Measurements from ENCODE around the gene PEAR1.
"Not testable (repeated sequence)": the region's sequence is repeated elsewhere in the genome, so short reads cannot be mapped to it uniquely, and the experiment has no call there.

The PEAR1 gene

DNA sequence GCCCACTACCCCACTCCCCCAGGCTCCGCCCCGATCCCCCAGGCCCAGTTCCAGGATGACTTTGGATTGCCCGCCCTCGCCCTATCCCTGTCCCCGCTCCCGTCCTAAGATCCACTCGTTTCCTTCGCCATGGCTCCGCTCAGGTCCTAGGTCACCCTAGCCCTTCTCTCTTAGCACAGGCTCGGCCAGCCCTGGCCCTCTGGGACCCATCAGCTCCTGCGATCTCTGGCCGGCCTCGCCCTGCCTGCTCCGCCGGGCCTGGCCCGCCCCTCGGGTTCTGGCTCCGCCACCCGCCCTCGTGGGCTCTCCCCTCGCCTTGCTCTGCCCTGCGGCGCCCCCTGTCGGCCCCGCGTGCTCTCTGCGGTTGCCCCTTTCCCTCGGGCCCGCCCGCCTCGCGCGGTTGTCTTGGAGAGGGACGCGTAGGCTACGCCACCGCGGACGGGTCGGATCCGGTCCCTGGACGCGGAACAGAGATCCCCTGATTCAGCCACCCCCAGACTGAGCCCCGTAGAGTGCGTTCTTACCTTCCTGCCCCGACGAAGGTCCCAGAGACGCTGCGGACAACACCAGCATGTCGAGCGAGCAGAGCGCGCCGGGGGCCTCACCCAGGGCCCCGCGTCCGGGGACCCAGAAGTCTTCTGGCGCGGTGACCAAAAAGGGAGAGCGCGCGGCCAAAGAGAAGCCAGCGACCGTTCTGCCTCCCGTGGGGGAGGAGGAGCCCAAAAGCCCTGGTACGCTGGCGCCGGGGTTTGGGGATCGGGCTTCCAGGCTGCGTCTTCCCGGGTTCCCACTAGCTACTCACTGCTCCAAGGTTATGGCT, 26.9 kb downstream of the PEAR1 start, which contains the start of gene LRRC71:
Gene LRRC71 (plus strand): TSS at position 400 of the 820 bp plus-strand sequence. CDS start 172 bp downstream, at position 572.
- peak; percentile 53 to 61 for DNase-seq (ENCODE audit: low read depth in 2 of 2)

DNA sequence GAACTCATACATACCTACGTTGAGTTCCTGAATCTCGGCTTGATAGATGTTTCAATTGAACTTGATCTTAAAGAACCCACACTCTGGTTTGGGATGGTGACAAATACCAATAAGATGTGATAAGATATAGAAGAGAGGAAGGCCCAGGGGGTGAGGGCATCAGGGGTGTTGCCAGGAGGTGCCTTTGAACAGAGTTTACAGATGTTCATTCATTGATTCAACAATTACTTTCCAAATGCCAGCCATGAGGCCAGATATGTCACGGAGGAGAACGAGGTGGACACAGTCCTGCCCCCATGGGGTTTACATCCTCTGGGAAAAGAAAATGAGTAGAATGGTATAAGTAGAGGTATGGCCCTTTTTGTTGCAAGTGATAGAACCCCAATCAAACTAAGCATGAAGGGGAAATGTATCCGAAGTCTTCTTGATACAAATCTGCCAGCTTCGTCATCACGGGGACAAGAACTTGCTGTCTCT, 27.6 kb downstream of the PEAR1 start:
- DNase-seq (ENCODE audit: low read depth in 2 of 2), result no peak

DNA sequence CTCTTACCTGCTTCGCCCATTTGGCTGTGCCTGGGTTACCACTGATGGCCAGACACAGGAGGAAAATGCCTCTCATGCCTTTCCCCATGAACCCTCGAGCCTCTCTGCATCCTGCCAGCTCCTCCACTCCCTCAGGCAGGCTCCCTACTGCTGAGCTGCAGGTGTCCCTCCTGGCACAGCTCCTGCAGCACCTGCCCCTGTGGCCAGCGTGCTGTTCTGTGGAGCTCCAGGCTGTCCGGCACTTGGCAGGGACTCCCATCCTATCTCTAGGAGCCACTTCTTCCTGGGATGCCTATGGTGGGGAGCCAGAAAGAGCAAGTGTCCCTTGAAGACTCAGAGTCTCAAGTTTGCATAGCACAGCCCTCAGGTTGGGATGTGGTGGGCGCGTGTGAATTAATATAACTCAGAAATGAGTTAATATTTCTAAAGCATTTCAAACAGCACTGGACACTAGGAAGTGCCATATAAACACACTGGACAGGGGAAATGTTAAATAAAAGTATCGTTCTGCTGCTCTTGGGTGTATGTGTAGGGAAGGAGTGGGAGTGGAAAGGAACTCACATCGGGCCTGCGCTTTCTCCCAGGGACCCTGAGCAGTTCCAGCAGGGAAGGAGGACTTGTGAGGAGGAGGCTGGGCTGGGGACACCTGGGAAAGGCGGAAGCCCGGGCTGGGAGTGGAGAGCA, 29.6 kb downstream of the PEAR1 start:
- no peak for DNase-seq (ENCODE audit: low read depth in 2 of 2)

DNA sequence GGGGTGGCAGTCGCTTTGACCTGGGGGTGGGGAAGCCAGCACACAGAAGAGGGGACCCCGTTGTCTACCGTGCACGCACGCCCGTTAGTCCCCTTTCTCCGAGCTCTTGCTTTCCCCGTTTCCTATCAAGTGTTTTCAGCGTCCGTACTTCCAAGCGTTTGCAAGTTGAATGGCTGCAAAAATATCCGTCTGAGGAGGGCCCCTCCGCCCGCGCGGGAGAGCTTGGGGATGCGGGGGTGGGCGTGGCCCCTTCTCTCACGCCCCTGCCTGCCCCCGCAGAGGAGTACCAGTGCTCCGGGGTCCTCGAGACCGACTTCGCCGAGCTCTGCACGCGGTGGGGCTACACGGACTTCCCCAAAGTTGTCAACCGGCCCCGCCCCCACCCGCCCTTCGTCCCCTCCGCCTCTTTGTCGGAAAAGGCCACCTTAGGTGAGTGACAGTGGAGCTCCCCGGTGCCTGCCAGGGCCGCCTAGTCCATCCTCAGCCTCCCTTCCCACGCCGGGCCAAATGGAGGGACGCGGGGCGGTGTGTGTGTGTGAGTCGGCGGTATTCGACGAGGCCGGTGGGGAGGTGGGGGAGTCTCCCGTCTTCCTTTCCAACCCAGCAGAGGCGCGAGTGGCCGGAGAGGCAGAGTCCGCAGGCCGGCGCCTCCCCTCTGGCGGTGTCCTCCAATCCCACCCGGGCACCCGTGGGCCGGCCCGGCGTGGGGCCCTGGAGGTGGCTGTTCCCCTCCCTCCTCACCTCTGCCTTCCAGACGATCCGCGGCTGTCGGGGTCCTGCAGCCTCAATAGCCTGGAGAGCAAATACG, 30.4 kb downstream of the PEAR1 start:
- no peak for DNase-seq (ENCODE audit: low read depth in 2 of 2)

DNA sequence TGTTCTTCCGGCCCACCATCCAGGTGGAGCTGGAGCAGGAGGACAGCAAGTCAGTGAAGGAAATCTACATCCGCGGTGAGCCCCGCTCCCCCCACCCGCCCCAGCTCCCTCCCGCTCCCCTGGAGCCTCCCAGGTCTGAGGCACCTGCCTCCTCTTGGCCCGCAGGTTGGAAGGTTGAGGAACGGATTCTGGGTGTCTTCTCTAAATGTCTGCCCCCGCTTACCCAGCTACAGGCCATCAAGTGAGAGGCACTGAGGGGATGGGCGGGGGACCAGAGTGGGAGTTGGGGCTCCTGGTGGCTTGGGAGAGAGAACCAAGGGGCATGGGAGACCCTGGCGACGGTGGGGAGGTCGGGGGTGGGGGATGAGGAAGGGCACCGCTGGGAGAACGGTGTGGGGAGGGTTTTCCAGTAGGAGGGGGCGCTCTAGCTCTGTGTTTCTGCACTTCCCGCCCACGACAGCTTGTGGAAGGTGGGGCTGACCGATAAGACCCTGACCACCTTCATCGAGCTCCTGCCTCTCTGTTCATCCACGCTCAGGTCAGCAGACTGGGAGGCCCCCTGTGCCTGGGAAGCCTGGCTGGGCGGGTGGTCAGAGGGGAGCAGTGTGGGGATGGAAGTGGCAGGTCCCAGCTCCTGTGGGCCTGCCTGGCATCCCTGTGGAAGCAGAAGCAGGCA, 31.1 kb downstream of the PEAR1 start:
- DNase-seq (ENCODE audit: low read depth in 2 of 2), result no peak

DNA sequence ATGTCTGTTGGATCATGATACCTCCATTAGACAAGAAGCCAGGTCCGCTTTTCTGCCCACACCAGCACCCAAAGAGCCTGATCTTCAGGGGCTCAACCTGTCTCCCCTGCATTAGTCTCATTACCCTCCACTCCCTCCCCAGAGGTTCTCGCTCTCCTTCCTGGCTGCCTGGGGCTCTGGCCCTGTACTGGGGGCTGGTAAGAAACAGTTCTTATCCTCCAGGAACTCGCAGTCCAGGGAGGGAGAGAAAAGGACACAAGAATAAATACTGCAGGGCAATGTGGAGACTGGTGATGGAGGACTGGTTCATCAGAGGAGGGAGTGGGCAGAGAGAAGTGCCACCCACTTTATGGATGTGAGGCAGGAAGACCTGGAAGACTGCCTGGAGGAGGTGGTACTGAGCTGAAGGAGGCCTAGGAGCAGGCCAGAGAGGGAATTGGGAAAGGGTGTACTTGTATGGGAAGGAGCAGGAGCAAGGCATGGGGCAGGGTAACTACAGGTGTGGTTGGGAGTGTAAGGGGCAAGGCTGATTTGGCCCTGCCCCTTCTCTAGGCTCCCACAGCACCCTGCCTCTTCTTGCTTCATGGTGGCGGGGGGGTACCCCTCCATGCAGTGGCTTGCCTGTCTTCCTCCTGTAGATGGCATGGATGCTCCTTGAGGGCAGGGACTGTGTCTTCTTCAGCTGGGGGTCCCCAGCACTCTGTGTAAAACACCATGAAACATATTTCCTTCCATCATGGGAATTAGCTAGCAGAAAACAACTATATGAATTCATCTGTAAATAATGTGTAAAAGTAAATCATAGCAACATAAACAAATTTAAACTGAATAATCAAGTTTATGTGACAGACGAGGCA, 31.9 kb downstream of the PEAR1 start:
- no peak for DNase-seq (ENCODE audit: low read depth in 2 of 2)

DNA sequence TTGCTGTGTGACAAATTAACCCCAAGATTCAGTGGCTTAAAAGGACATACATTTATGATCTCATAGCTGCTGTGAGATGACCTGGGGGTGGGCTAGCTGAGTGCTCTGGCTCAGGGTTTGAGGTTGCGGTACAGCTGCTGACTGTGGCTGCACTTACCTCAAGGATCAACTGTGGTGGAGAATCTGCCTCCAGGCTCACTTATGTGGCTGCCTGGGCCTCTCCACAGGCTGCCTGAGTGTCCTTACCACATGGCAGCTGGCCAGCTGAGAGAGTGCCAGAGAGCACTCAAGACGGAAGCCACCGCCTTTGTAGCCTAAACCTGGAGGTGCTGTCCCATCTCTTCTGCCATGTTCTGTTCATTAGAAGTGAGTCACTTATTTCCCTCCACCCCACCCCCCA, 32.7 kb downstream of the PEAR1 start:
- DNase-seq (ENCODE audit: low read depth in 2 of 2), result peak in 1 of 2 donors; percentile 25

DNA sequence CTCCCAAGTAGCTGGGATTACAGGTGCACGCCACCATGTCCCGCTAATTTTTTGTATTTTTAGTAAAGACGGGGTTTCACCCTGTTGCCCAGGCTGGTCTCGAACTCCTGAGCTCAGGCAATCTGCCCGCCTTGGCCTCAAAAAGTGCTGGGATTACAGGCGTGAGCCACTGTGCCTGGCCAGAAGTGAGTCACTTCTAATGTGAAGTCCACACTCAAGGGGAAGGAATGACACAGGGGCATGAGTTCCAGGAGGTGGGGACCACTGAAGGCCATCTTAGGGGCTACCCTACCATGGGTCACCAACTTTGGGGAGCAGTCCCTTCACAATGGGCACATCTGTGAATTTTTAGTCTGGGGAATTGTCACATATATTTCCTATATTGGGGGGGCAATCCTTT, 33.2 kb downstream of the PEAR1 start:
- not testable (repeated sequence) for DNase-seq (ENCODE audit: low read depth in 2 of 2)

DNA sequence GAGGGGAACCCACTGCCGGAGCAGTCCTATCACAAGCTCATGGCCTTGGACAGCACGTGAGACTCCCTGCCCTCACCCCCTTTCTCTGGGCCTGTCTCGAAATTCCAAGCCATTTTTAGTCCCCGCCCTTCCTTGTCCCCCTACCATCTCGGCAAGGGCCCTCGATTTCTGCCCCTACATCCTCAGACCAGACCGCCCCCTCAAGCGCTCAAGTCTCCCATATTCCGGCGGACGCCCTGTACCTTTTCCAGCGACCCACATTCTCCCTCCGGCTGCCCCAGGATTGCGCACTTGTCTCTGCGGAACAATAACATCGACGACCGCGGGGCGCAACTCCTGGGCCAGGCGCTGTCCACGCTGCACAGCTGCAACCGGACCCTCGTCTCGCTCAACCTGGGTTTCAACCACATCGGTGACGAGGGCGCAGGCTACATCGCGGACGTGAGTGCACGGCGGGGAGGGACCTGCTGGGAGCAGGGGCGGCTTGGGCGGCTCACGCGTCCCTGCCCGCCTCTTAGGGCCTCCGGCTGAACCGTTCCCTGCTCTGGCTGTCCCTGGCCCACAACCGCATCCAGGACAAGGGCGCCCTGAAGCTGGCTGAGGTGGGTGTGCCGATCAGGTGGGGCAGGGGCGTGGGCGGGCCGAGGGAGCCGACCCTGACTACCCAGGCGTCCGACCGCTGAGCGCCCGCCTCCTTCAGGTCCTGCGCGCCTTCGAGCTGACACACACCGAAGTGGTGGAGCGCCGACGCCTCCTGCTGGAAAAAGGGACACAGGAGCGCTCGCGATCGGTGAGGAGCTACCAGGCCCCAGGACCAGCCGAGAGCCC, 33.9 kb downstream of the PEAR1 start:
- DNase-seq (ENCODE audit: low read depth in 2 of 2), result peak; percentile 43 to 68

DNA sequence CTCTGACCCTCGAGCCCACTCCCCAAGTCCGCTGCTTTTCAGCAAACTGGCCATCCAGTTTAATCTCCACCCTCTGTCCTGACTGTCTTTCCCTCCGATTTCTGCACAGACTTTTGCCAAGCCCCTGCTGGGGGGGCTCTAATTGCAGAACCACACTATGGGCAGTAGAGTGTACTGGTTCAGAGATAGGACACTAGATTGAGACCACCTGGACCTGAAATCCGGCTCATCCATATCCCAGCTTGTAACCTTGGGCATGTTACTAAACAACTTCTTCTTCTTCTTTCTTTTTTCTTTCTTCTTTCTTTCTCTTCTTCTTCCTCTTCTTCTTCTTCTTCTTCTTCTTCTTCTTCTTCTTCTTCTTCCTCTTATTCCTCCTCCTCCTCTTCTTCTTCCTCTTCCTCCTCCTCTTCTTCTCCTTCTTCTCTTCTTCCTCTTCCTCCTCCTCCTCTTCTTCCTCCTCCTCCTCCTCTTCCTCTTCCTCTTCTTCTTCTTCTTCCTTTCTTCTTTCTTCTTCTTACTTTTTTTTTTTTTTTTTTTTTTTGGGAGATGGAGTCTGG, 34.6 kb downstream of the PEAR1 start:
- DNase-seq (ENCODE audit: low read depth in 2 of 2), result no peak

DNA sequence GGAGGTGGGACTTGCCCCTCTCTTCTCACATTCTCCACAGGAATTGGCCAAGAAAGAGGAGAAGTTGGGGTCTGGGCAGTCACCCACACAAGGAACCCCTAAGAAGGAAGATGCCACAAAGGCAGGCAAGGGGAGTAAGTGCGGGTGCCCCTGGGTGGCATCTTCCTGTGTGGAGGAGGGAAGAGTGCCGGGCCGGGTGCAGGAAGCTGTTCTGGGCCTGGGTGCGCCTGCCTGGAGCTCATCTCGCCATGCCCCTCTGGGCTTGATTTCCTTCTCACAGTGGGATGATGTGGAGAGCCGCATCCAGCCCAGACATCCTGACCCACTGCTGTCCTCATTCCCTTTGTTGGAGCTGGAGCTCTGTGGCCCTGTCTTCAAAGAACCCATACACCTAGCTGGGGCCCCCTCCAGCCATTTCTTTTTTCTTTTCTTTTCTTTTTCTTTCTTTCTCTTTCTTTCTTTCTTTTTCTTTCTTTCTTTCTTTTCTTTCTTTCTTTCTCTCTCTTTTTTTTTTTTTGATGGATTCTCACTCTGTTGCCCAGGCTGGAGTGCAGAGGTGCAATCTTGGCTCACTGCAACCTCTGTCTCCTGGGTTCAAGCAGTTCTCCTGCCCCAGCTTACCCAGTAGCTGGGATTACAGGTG, 36.2 kb downstream of the PEAR1 start:
- DNase-seq (ENCODE audit: low read depth in 2 of 2), result no peak

DNA sequence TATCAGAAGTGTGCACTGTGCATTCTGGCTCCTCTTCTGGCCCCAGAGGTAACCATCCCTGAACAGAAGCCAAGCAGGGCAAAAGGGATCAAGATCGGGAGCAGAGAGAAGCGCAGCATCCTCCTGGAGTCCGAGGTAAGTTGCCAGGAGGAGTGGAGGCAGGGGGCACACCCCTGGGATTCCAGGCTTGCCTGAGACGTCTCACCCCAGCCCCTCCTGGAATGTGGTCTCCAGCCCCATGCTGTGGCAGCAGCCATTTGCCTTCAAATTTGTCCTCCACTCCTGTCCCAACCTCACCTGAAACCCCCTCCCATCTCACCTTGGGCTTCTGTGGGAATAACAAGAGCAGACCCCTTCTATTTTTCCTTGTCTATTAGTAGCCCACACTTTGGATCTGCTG, 37.0 kb downstream of the PEAR1 start:
- DNase-seq (ENCODE audit: low read depth in 2 of 2), result no peak

DNA sequence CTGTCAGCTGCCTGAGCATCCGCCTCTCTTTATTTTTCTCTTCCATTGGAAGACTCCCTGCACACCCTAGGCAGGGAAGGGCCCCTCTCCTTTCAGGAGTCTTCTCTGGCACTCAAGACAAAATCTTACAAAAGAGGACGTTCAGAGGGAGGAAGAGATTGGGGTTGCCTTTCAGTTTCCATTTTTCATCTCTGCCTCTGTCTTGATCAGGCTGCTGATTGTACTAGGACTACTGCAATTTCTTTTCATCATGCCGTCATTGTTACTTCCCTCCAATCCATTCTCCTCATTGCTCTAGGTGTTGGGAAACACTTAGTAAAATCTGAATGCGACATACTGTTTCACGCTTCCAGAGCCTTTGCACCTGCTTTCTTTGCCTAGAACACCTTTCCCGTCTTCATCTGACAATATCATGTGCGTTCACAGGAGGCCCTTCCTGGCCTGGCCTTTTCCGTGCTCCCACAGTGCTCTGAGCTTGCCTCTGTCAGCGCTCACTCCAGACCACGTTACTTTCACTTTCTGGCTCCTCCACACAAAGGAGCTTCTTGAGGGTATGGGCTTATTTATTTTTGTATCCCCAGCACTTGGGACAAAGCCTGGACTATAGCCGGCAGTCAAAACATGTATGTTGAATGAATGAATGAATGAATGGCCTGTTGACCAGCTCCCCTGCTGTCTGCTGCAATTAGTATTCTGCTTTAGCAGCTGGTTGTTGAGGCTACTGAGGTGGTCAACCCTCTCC, 37.9 kb downstream of the PEAR1 start:
- DNase-seq (ENCODE audit: low read depth in 2 of 2), result no peak

DNA sequence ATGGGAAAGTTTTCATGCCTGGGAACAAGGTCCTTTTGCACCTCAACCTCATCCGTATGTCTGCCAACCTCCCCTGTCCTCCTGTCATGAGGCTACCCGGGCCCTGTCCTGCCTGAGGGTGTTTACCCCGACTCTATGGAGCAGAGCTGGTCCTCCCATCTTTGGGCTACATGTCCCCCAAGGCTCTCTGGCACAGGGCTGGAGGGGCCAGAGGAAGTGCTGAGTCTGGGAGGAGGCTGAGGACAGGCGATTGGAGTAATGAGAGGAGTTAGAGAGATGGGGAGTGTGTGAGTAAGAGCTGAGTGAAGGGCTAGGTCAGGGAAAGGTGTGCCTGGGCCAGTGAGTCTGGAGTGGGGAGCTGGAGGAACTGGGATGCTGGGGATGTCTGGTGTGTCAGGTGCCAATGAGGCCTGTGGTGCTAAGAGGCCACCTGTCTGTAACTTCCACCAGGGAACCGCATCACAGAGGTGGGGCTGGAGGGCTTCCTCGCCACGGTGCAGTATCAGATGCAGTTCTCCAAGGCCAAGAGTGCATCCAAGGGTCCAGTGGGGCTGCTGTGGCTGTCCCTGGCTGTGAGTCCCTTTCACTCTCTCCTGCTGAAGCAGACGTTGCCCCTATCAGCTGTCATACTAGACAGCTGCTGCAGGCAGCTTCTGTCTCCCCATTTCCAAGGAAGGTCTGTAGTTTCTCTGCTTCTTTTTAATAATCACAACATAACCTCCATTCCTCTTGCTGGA, 38.6 kb downstream of the PEAR1 start:
- no peak for DNase-seq (ENCODE audit: low read depth in 2 of 2)

DNA sequence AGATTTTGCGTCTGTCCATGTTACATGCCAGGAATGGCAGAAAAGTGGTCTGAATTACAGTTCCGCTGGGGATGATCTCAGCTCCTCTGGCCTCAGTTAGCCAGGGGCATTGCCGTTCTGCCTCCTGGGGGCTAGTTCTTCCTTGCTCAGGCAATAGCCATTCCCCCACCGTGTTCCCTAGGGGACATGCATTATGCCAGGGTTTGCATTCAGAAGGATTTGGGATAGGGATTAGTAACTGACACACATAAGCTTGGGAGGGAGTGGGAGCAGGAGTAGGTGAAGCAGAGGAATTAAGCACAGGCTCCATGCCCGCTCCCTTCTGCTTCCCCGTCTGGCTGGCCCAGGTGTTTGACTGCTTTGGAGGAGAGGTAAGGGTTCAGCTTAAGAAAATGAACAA, 39.6 kb downstream of the PEAR1 start:
- no peak for DNase-seq (ENCODE audit: low read depth in 2 of 2)

DNA sequence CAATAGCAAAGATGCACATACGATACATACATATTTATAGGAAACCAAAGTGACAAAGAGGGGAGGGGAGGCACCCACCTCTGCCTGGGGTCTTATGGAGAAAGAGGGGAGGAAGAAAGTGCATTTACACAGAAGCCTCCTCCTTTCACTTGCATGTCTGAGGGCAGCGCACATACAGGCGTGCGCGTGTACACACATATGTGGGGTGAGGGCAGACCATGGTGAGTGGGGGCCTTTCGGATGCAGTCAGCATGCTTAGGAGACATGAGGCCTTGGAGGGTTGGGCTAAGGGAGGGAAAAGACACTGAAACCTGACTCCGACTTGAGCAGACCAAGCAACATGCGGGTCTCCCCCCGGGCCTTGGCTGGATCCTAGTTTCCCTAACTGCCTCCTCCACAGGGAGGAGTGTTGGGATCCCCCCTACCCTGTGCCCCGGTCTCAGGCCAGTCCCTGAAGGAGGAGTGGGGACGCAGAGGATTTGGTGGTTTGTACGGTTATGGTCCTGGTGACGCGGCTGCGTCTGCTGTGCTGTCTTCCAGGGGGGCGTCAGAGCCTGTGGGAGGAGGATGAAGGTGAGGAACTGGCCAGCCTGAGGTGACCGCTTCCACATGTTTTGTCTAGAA, 42.1 kb downstream of the PEAR1 start:
- DNase-seq (ENCODE audit: low read depth in 2 of 2), result no peak

DNA sequence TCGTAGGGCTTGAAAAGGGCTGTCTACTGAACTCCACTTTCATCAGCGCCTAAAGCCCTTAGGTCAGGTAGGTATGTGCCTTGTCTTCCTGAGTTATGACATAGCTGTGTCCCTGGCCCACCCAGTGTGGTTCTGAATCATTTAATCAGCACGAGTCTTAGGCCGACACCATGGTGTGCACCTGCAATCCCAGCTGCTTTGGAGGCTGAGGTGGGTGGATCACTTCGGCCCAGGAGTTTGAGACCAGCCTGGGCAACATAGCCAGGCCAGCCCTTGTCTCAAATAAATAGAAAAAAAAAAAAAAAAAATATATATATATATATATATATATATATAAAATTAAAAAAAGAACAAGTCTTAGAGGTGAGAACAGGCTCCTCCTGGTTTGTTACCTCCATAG, 42.7 kb downstream of the PEAR1 start:
- DNase-seq (ENCODE audit: low read depth in 2 of 2), result no peak
